Measurements from ENCODE around the gene CCDC57.

GRCh38 chr17:82073446-82073845 is 139.2 kb downstream of the CCDC57 start:
- TF ChIP-seq GABPA (IDR thresholded peaks at IDR 0.05; ENCODE audit: borderline replicate concordance, insufficient read depth, low read length) (no peak), EZH2 (IDR thresholded peaks at IDR 0.05; ENCODE audit: low read depth, low read length, severe bottlenecking) (no peak), CHD2 (IDR thresholded peaks at IDR 0.05; ENCODE audit: low read length) (no peak), CTCF (IDR thresholded peaks at IDR 0.05; ENCODE audit: control extremely low read depth in 1 of 3, insufficient read depth in 1 of 3, low read depth in 1 of 3, low read length in 3 of 3) (no peak), MAX (IDR thresholded peaks at IDR 0.05) (no peak), SP4 (IDR thresholded peaks at IDR 0.05; ENCODE audit: low read length) (no peak)
